GM23248 (cell line): Measurements from ENCODE around the gene SNAPC4.

ENCODE experiments used
- EZH2 ChIP-seq: fragments of 200-600 bp; sonication (generic); IDR thresholded peaks from 2 replicates; pipeline ENCODE4 v1.6.1; 2018; ENCODE audit warnings: antibody characterized with exemption, mild to moderate bottlenecking; ENCODE audit not compliant: insufficient read depth, poor library complexity, severe bottlenecking
- EZH2phosphoT487 ChIP-seq: fragments of 200-600 bp; sonication (generic); IDR thresholded peaks from 2 replicates; pipeline ENCODE4 v1.6.1; 2018; ENCODE audit warnings: antibody characterized with exemption, moderate library complexity, mild to moderate bottlenecking, low read depth; ENCODE audit not compliant: insufficient read depth

- TF ChIP-seq EZH2 (no peak), EZH2phosphoT487 (no peak)
Observed at GRCh38 chr9:136405481-136405880, 5.5 kb upstream of the SNAPC4 start.
